IgD-negative memory B cell (primary cell): Measurements from ENCODE around the gene AP3B1. TPM values are rescaled to one million over a fixed set of nuclear protein-coding genes. Genes with fewer than 3 reads are reported as not detected.
"Not testable (repeated sequence)": the region's sequence is repeated elsewhere in the genome, so short reads cannot be mapped to it uniquely, and the experiment has no call there.

ENCODE experiments used
- H3K27ac Mint-ChIP-seq, 3 donors: one replicate each; pipeline ENCODE4 v1.8.0; 2020 to 2022; ENCODE audit warnings: mild to moderate bottlenecking in 3 of 3, mixed read lengths in 3 of 3, moderate library complexity in 1 of 3
- H3K27me3 Mint-ChIP-seq: one replicate; pipeline ENCODE4 v1.8.0; 2021; ENCODE audit warnings: mixed read lengths
- H3K36me3 Mint-ChIP-seq: one replicate; pipeline ENCODE4 v1.8.0; 2020; ENCODE audit warnings: mild to moderate bottlenecking, mixed read lengths
- H3K4me1 Mint-ChIP-seq, 3 donors: one replicate each; pipeline ENCODE4 v1.8.0; 2020 to 2022; ENCODE audit warnings: mixed read lengths in 3 of 3, mild to moderate bottlenecking in 1 of 3
- H3K4me3 Mint-ChIP-seq, 4 donors: one replicate each; pipeline ENCODE4 v1.8.0; 2020 to 2022; ENCODE audit warnings: mild to moderate bottlenecking in 4 of 4, mixed read lengths in 4 of 4, moderate library complexity in 3 of 4
- H3K9me3 Mint-ChIP-seq, 3 donors: one replicate each; pipeline ENCODE4 v1.8.0; 2020 to 2021; ENCODE audit warnings: mixed read lengths in 3 of 3, mild to moderate bottlenecking in 1 of 3
- polyA plus RNA-seq: library from polyadenylated mRNA; unstranded; fragments of 300-500 nt; fragmentation: Illumina TruSeq; gene quantifications from one replicate; pipeline ENCODE4 v1.2.3, GENCODE V29; 2021

Gene AP3B1
- polyA plus RNA-seq, 1 donor from 2014 or later, result 23.0 TPM

DNA sequence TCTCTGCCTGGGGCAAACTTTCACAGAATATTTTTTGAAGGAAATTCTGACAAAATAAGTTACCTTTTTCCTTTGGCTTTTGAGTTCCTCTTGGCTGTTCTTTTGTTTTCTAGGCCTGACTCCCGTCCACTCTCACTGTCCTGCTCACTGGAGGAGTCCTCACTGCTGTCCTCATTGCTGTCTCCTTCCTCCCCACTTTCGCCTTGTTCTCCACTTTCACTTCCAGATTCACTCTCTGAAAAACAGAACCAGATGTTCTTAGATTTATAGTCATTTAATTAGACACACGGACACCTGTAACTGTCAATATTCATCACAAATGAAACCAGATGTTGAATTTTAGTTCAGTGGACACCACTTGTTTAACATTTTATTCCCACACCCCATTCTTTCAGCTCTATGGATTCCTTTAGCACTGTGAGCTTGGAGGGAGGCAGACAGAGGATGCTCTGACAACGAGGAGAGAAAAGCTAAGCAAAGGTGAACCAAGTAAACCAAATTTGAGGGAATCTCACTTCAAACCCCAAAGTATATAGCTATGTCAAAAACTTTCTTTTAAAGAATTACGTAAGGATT is 180.7 kb downstream of the AP3B1 start:
- Mint-ChIP-seq H3K4me1 (peaks cover 16 to 20% (median 20%) of the 10 kb centered on the region in 3 donors), H3K27me3 (no peaks in the 10 kb centered on the region), H3K27ac (peak overlapping the region; percentile 9 to 48 (median 11)), H3K4me3 (peak overlapping the region; percentile 16 to 59 (median 46)), H3K36me3 (peaks cover 6% of the 10 kb centered on the region), H3K9me3 (no peaks in the 10 kb centered on the region)

DNA sequence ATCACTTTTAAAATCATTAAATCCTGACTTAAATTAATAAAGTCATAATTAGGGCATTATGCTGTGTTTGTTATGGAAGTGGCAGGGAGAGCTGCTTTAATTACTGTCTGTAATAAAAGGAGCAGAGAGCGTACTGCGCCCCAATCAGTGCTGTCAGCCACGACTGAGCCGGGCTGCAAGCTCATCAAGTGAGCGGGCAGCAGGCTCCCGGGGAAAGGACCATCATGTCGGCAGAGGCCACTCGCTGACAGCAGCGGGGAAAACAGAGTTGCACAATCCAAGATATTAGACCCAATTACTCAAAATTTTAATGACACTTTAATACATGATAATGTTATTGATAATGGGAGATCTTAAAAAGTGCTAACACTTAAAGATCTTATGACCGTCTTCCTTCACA is 181.6 kb downstream of the AP3B1 start:
- H3K36me3 Mint-ChIP-seq, result peaks cover 5% of the 10 kb centered on the region
- H3K27ac Mint-ChIP-seq, result peak overlapping the region in 1 of 3 donors; percentile 57
- no peaks in the 10 kb centered on the region for H3K9me3 Mint-ChIP-seq
- no peaks in the 10 kb centered on the region for H3K27me3 Mint-ChIP-seq
- peak overlapping the region in 2 of 4 donors; percentile 53 to 55 for H3K4me3 Mint-ChIP-seq
- H3K4me1 Mint-ChIP-seq, result peaks cover 16 to 28% (median 23%) of the 10 kb centered on the region in 3 donors

DNA sequence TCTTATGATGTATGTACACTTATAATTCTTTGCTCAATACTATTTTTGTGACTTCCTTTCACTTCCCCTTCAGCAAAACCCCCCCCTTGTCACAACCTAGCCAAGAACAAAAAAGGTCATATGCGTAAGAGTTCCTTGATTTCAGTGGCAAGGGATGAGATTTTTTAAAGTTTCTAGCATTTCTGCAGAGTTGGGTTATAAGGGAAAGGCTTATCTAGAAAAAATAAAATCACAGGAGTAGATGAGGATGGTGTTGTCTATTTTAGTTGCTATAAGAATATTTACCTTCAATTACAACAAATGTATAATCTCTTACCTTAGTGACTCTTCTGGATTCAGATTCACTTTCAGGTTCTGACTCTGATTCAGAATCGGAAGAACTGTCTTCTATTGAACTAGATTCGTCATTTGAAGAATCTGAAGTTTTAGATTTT is 184.6 kb downstream of the AP3B1 start:
- Mint-ChIP-seq H3K4me3 (peak overlapping the region; percentile 34 to 79 (median 68)), H3K27ac (peak overlapping the region; percentile 14 to 76 (median 46)), H3K4me1 (peaks cover 13 to 30% (median 21%) of the 10 kb centered on the region in 3 donors), H3K9me3 (no peaks in the 10 kb centered on the region), H3K27me3 (no peaks in the 10 kb centered on the region), H3K36me3 (peaks cover 2% of the 10 kb centered on the region)

DNA sequence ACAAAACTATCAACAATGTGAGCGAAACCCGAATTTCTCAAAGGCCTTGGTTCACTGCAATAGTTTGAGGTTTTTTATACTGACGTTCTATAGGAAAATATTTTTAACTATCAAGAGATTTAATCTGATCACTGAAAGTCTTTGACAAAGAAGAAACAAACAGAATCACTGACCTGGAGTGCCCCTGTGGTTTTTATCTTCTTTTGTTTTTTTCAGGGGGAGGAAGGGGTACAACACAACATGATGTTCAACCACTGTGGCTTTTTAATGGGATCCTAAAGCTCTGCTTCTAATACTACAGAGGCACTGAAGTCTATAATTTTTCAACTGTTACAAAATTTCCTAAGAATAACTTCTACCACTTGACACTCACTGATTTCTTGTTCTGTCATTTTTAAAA is 185.9 kb downstream of the AP3B1 start:
- peak overlapping the region in 2 of 3 donors; percentile 5 to 70 for H3K27ac Mint-ChIP-seq
- H3K4me3 Mint-ChIP-seq, result peak overlapping the region in 1 of 4 donors; percentile 45
- H3K27me3 Mint-ChIP-seq, result no peaks in the 10 kb centered on the region
- peaks cover 8 to 23% (median 14%) of the 10 kb centered on the region in 3 donors for H3K4me1 Mint-ChIP-seq
- H3K36me3 Mint-ChIP-seq, result peaks cover 4% of the 10 kb centered on the region
- H3K9me3 Mint-ChIP-seq, result no peaks in the 10 kb centered on the region

DNA sequence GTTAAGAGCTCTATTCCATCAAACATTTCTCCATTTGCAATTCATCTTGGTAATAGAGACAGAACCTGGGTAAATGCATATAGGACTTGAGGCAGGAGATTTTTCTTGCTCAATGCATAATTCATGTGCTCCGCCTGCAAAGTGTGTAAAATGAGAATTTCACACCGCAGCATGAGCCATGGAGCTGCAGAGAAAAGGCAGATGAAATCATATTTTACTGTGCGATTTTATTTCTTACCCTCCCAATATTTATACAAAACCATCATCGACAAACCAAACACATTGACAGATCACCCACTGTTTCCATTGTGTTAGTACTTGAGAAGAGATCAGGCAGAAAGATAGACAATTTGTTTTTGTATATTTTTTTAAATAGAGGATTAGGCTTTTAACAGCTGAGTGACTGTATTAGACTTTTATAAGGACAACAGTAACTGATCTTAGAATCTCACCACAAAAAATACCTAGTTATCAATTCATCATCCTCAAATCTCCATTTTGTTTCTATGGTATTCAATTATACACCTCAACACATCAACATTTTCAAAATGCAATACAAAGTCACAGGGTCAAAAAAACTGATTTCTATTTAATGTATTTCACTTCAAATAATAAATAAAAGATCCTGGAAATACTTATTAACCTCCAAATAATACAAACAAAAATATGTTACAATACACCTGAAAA is 191.1 kb downstream of the AP3B1 start:
- H3K4me1 Mint-ChIP-seq, result peaks cover 2 to 16% (median 4%) of the 10 kb centered on the region in 3 donors
- H3K4me3 Mint-ChIP-seq, result no peak overlapping the region
- H3K36me3 Mint-ChIP-seq, result peaks cover 13% of the 10 kb centered on the region
- H3K27ac Mint-ChIP-seq, result no peak overlapping the region
- H3K9me3 Mint-ChIP-seq, result no peaks in the 10 kb centered on the region
- H3K27me3 Mint-ChIP-seq, result no peaks in the 10 kb centered on the region

DNA sequence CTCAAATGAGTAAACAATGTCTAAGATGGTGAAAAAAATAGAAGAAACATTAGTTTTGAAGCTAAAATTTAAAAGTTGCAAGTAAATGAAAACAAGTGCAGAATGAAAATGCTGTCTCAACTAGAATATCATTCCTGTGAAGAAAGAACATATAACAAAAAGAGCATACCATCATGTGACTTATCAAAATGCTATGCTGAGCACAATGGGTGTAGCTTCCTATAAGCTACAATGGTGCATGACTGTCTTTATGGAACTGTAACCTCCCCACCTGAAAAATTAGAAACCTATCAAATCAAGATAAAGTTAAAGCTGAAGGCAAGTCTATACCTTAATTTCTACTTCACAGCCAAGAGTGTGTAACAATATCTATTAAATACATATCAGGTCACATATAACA is 192.0 kb downstream of the AP3B1 start:
- no peaks in the 10 kb centered on the region for H3K9me3 Mint-ChIP-seq

DNA sequence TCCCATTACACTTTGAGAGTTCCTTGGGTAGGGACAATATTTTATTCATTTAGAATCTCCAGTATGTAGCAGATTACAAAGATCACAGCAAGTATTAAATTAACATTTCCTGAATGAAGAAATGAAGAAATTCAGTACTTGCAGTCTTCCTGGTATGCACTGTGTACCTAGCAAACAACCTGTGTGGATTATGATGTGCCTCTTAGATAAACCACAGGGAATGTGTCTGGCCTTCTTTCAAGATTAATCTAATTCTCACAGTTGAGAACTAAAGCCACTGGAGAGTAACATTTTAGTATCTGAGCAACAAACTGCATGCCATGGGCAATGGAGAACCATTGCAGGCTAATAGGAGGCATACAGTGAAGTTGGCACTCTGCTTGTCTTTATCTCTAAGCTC is 199.4 kb downstream of the AP3B1 start:
- no peak overlapping the region for H3K27ac Mint-ChIP-seq
- H3K4me1 Mint-ChIP-seq, result no peaks in the 10 kb centered on the region
- peaks cover 17% of the 10 kb centered on the region for H3K36me3 Mint-ChIP-seq
- no peaks in the 10 kb centered on the region for H3K27me3 Mint-ChIP-seq
- no peak overlapping the region for H3K4me3 Mint-ChIP-seq
- no peaks in the 10 kb centered on the region for H3K9me3 Mint-ChIP-seq

More for the DNA sequence above, 192.0 kb downstream of the AP3B1 start:
- Mint-ChIP-seq H3K4me3 (no peak overlapping the region), H3K27me3 (no peaks in the 10 kb centered on the region), H3K4me1 (peaks cover 0 to 9% (median 2%) of the 10 kb centered on the region in 3 donors), H3K36me3 (peaks cover 11% of the 10 kb centered on the region), H3K27ac (no peak overlapping the region)

DNA sequence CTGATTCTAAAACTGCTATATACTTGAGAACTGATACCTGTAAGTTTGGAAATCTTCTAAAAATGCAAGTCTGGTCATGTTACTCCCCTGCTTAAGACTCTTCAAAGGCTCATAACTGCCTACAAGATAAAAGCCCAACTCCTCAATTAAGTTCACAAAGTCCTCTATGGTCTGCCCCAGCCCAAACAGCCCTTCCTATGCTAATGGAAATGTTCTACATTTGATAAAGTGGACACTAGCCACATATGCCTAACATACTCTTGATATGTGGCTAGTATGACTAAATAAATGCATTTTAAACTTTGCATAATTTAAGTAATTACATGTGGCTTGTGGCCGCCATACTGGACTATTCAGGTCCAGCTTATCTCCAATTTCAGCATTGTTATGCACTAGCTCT is 204.5 kb downstream of the AP3B1 start:
- H3K4me3 Mint-ChIP-seq, result no peak overlapping the region
- no peak overlapping the region for H3K27ac Mint-ChIP-seq
- peaks cover 17% of the 10 kb centered on the region for H3K36me3 Mint-ChIP-seq
- H3K4me1 Mint-ChIP-seq, result no peaks in the 10 kb centered on the region
- no peaks in the 10 kb centered on the region for H3K9me3 Mint-ChIP-seq
- no peaks in the 10 kb centered on the region for H3K27me3 Mint-ChIP-seq

DNA sequence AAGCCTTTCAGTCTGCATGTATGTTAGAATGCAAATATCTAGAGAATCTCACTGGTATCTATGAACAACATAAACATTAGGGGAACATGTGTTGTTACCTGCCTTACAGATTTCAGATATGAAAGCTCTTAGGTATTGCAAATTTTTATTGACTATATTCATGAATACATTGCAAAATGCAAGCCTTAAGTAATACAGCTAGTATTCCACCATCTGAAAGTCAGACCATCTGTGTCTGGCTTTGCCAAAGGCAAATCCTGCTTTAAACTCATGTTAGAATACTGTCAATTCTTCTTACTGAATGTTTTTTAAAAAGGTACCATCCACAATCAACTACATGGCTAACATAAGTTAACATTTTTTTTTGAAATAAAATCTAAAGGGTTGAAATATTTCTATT is 215.6 kb downstream of the AP3B1 start:
- H3K4me3 Mint-ChIP-seq, result no peak overlapping the region
- no peaks in the 10 kb centered on the region for H3K4me1 Mint-ChIP-seq
- H3K36me3 Mint-ChIP-seq, result peaks cover 5% of the 10 kb centered on the region
- no peak overlapping the region for H3K27ac Mint-ChIP-seq
- no peaks in the 10 kb centered on the region for H3K9me3 Mint-ChIP-seq
- no peaks in the 10 kb centered on the region for H3K27me3 Mint-ChIP-seq

DNA sequence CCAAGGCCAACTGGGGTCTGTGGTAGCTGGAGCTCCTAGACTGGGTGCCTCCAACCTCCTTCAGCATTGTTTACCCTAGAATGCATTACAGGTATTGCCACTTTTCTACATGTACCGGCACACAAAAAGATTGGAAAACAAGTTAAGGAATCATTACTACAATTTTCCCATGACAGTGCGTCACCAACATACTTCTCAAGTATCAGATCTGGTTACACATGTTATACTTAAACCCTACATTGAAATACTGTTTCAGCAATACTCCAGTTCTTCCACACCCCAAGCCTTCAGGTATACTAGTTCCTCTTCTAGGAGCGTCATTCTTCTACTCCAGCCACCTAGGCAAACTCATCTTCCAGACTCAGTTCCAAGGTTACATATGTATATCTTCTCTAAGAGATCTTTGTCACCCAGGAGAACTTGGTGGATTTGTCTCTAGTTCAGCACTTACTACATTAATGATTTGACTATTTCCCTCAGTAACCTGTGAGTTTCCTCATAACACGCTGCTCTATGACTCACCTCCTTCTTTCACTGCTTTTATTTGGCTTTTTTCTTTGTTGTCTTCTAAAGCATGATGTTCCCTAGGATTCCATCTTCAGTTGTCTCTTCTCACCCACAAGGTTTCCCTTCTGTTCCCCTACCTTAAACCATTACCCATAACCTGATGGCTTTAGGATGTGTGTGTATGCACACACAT is 217.0 kb downstream of the AP3B1 start:
- H3K27ac Mint-ChIP-seq, result peak overlapping the region in 1 of 3 donors; percentile 4
- no peaks in the 10 kb centered on the region for H3K4me1 Mint-ChIP-seq
- peaks cover 3% of the 10 kb centered on the region for H3K36me3 Mint-ChIP-seq
- H3K9me3 Mint-ChIP-seq, result no peaks in the 10 kb centered on the region
- H3K27me3 Mint-ChIP-seq, result no peaks in the 10 kb centered on the region
- H3K4me3 Mint-ChIP-seq, result no peak overlapping the region

DNA sequence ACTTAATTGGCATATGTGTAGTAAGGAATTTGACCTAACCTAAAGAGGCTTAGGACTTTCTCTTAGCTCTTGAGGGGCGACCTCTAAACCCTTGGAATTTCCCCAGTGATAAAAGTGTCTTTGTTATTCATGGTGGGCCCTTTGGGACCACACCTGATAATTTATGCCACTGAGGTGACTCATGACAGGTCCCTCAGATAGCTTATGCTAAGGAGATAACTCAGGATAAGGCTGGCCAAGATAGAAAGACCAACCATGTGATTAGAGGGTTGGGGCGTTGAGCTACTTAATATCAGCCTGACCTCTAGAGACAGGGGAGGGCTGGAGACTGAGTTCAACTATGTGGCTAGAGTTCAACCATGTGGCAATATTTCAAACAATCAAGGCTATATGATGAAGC is 218.1 kb downstream of the AP3B1 start:
- peaks cover 9% of the 10 kb centered on the region for H3K36me3 Mint-ChIP-seq
- H3K4me3 Mint-ChIP-seq, result no peak overlapping the region
- no peak overlapping the region for H3K27ac Mint-ChIP-seq
- no peaks in the 10 kb centered on the region for H3K27me3 Mint-ChIP-seq
- no peaks in the 10 kb centered on the region for H3K9me3 Mint-ChIP-seq
- H3K4me1 Mint-ChIP-seq, result no peaks in the 10 kb centered on the region

DNA sequence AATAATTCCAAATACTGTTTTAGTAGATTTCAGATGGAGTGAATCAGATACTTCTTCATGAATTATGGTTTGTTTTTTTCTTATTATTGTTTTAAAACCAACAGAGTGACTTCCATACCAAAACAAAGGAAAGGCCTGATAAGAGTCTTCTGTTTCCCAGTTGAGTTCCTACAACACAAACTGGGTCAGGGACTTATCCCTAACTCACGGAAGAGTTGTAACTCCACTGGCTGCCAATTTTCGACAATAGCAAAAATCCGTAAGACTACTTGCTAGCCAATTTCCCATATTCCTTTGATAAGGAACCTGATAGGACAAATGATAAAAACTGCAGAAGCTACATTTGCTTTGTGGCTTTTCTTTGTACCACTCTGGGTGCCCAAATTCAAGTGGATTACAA is 219.2 kb downstream of the AP3B1 start:
- Mint-ChIP-seq H3K4me3 (no peak overlapping the region), H3K27me3 (no peaks in the 10 kb centered on the region), H3K4me1 (no peaks in the 10 kb centered on the region), H3K36me3 (peaks cover 15% of the 10 kb centered on the region), H3K27ac (no peak overlapping the region), H3K9me3 (peaks cover 0 to 3% (median 0%) of the 10 kb centered on the region in 3 donors)

DNA sequence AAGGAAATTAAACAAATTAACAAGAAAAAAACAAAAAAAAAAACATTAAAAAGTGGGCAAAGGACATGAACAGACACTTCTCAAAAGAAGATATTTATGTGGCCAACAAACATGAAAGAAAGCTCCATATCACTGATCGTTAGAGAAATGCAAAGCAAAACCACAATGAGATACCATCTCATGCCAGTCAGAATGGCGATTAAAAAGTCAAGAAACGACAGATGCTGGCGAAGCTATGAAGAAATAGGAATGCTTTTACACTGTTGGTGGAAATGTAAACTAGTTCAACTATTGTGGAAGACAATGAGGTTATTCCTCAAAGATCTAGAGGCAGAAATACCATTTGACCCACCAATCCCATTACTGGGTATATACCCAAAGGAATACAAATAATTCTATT is 223.8 kb downstream of the AP3B1 start:
- H3K27ac Mint-ChIP-seq, result not testable (repeated sequence)
- H3K36me3 Mint-ChIP-seq, result peaks cover 31% of the 10 kb centered on the region

DNA sequence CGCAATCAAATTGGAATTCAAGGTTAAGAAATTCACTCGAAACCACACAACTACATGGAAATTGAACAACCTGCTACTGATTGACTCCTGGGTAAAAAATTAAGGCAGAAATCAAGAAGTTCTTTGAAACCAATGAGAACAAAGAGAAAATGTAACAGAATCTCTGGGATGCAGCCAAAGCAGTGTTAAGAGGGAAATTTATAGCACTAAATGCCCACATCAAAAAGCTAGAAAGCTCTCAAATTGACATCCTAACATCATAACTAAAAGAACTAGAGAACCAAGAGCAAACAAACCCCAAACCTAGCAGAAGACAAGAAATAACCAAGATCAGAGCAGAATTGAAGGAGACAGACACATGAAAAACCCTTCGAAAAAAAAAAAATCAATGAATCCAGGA is 226.9 kb downstream of the AP3B1 start:
- not testable (repeated sequence) for H3K27me3 Mint-ChIP-seq, H3K4me1 Mint-ChIP-seq, H3K27ac Mint-ChIP-seq
- Mint-ChIP-seq H3K4me3 (peak overlapping the region in 1 of 4 donors; percentile 41), H3K9me3 (peaks cover 3 to 11% (median 7%) of the 10 kb centered on the region in 3 donors), H3K36me3 (peaks cover 31% of the 10 kb centered on the region)

More for the DNA sequence above, 223.8 kb downstream of the AP3B1 start:
- not testable (repeated sequence) for H3K27me3 Mint-ChIP-seq, H3K4me3 Mint-ChIP-seq, H3K4me1 Mint-ChIP-seq
- H3K9me3 Mint-ChIP-seq, result peaks cover 3 to 11% (median 7%) of the 10 kb centered on the region in 3 donors

DNA sequence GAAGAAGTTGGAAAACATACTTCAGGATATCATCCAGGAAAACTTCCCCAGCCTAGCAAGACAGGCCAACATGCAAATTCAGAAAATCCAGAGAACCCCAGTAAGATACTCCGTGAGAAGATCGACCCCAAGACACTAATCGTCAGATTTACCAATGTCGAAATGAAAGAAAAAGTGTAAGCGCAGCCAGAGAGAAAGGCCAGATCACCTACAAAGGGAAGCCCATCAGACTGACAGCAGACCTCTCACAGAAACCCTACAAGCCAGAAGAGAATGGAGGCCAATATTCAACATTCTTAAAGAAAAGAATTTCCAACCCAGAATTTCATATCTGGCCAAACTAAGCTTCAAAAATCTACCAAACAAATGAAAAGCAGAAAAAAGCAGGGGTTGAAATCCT is 227.8 kb downstream of the AP3B1 start:
- H3K4me1 Mint-ChIP-seq, H3K4me3 Mint-ChIP-seq, H3K27me3 Mint-ChIP-seq, H3K27ac Mint-ChIP-seq: not testable (repeated sequence)
- Mint-ChIP-seq H3K36me3 (peaks cover 26% of the 10 kb centered on the region), H3K9me3 (peaks cover 3 to 11% (median 7%) of the 10 kb centered on the region in 3 donors)
